DND-41 (cell line): ENCODE measurements around the gene NACA.

Source experiments
- ATAC-seq: fragments of 200-7000 bp; cut with Tn5 transposase; 3 replicates; pipeline ENCODE4 v1.9.1; 2021; ENCODE audit warnings: low read depth; ENCODE audit not compliant: insufficient read depth
- DNase-seq: peaks from one replicate; pipeline ENCODE4 v3.0.0-alpha.2; 2020
- H2AFZ ChIP-seq: 2 replicates; pipeline ENCODE4 v1.6.0; 2012; ENCODE audit warnings: low read depth, low read length
- H3K27ac ChIP-seq: 2 replicates; pipeline ENCODE4 v1.5.1; 2012; ENCODE audit warnings: low read length, inconsistent platforms
- H3K27me3 ChIP-seq: fragments of 200-600 bp; sonication (generic); 2 replicates; pipeline ENCODE4 v1.6.0; 2012; ENCODE audit warnings: low read length, mild to moderate bottlenecking, inconsistent platforms; ENCODE audit not compliant: insufficient read depth, poor library complexity
- H3K36me3 ChIP-seq: 2 replicates; pipeline ENCODE4 v1.5.1; 2012; ENCODE audit warnings: low read length, inconsistent platforms; ENCODE audit not compliant: insufficient read depth
- H3K4me1 ChIP-seq: 2 replicates; pipeline ENCODE4 v1.5.1; 2012; ENCODE audit warnings: mild to moderate bottlenecking, low read length; ENCODE audit not compliant: insufficient read depth
- H3K4me2 ChIP-seq: 2 replicates; pipeline ENCODE4 v1.6.0; 2012; ENCODE audit warnings: mild to moderate bottlenecking, moderate library complexity, low read length, inconsistent platforms; ENCODE audit not compliant: insufficient read depth
- H3K4me3 ChIP-seq, 2 experiments: fragments of 200-600 bp in 1 of 2; shearing (Covaris generic) in 1 of 2; 2 replicates each; pipeline ENCODE4 v1.5.1; 2012 to 2016; ENCODE audit warnings: inconsistent platforms in 2 of 2, low read length in 2 of 2, mild to moderate bottlenecking in 2 of 2, low read depth in 1 of 2, moderate library complexity in 1 of 2
- H3K79me2 ChIP-seq: 2 replicates; pipeline ENCODE4 v1.6.0; 2012; ENCODE audit warnings: low read length, inconsistent platforms; ENCODE audit not compliant: insufficient read depth
- H3K9ac ChIP-seq: 2 replicates; pipeline ENCODE4 v1.6.0; 2012; ENCODE audit warnings: low read depth, mild to moderate bottlenecking, inconsistent platforms, low read length, moderate library complexity
- H3K9me3 ChIP-seq: 2 replicates; pipeline ENCODE4 v1.5.1; 2012; ENCODE audit warnings: low read length, moderate library complexity, mild to moderate bottlenecking, inconsistent platforms; ENCODE audit not compliant: insufficient read depth, severe bottlenecking
- H4K20me1 ChIP-seq: 2 replicates; pipeline ENCODE4 v1.6.0; 2012; ENCODE audit warnings: low read length; ENCODE audit not compliant: insufficient read depth
- CTCF ChIP-seq: IDR thresholded peaks from 2 replicates; pipeline ENCODE4 v1.5.1; 2012; ENCODE audit warnings: borderline replicate concordance, low read length, moderate library complexity, mild to moderate bottlenecking; ENCODE audit not compliant: poor library complexity, severe bottlenecking; ENCODE audit errors: extremely low read depth
- EZH2 ChIP-seq: IDR thresholded peaks from 3 replicates; pipeline ENCODE4 v1.6.1; 2012; ENCODE audit warnings: borderline replicate concordance, low read depth, mild to moderate bottlenecking, moderate library complexity, low read length, inconsistent platforms; ENCODE audit not compliant: severe bottlenecking

Gene NACA

GRCh38 chr12:56769868-56770267, 44.8 kb upstream of the NACA start:
- DNase-seq (no peak), ATAC-seq (no peak)
- no peaks in the 10 kb centered on the region for H3K79me2 ChIP-seq
- no peak overlapping the region for H3K4me2 ChIP-seq
- no peaks in the 10 kb centered on the region for H3K9me3 ChIP-seq
- no peaks in the 10 kb centered on the region for H3K4me1 ChIP-seq
- TF ChIP-seq EZH2 (no peak), CTCF (no peak)
- no peaks in the 10 kb centered on the region for H3K27me3 ChIP-seq
- no peaks in the 10 kb centered on the region for H3K36me3 ChIP-seq
- no peak overlapping the region for H3K27ac ChIP-seq
- H3K9ac ChIP-seq, result no peak overlapping the region
- H2AFZ ChIP-seq, result no peak overlapping the region
- no peak overlapping the region for H3K4me3 ChIP-seq
- H4K20me1 ChIP-seq, result no peaks in the 10 kb centered on the region

GRCh38 chr12:56768424-56768823, 43.3 kb upstream of the NACA start:
- no peak overlapping the region for H2AFZ ChIP-seq
- no peaks in the 10 kb centered on the region for H3K36me3 ChIP-seq
- no peaks in the 10 kb centered on the region for H4K20me1 ChIP-seq
- H3K79me2 ChIP-seq, result no peaks in the 10 kb centered on the region
- no peak for TF ChIP-seq EZH2
- TF ChIP-seq CTCF, result no peak
- H3K4me1 ChIP-seq, result no peaks in the 10 kb centered on the region
- no peaks in the 10 kb centered on the region for H3K9me3 ChIP-seq
- H3K4me3 ChIP-seq, result no peak overlapping the region
- no peak overlapping the region for H3K9ac ChIP-seq
- H3K27me3 ChIP-seq, result no peaks in the 10 kb centered on the region
- no peak overlapping the region for H3K4me2 ChIP-seq
- no peak overlapping the region for H3K27ac ChIP-seq
- DNase-seq (no peak), ATAC-seq (no peak)

- H3K4me3 ChIP-seq, result no peak overlapping the region
- TF ChIP-seq EZH2 (no peak), CTCF (no peak)
- no peak overlapping the region for H2AFZ ChIP-seq
- no peaks in the 10 kb centered on the region for H3K27me3 ChIP-seq
- no peak overlapping the region for H3K27ac ChIP-seq
- H4K20me1 ChIP-seq, result no peaks in the 10 kb centered on the region
- H3K4me2 ChIP-seq, result no peak overlapping the region
- H3K4me1 ChIP-seq, result no peaks in the 10 kb centered on the region
- H3K36me3 ChIP-seq, result no peaks in the 10 kb centered on the region
- H3K79me2 ChIP-seq, result no peaks in the 10 kb centered on the region
- no peaks in the 10 kb centered on the region for H3K9me3 ChIP-seq
- ATAC-seq (no peak), DNase-seq (no peak)
- H3K9ac ChIP-seq, result no peak overlapping the region
Observed at GRCh38 chr12:56766535-56766934, 41.4 kb upstream of the NACA start.
